Osteocyte (in vitro differentiated cells): ENCODE measurements around the gene BARX1. TPM values are rescaled to one million over a fixed set of nuclear protein-coding genes. Genes with fewer than 3 reads are reported as not detected.

Source experiments
- DNase-seq: peaks from one replicate; pipeline ENCODE4 v3.0.0; 2021; ENCODE audit warnings: mixed read lengths; ENCODE audit not compliant: unreplicated experiment; ENCODE audit errors: extremely low spot score
- H3K27ac Mint-ChIP-seq: one replicate; pipeline ENCODE4 v1.8.0; 2021; ENCODE audit warnings: mild to moderate bottlenecking, mixed read lengths; ENCODE audit not compliant: unreplicated experiment
- H3K27me3 Mint-ChIP-seq: one replicate; pipeline ENCODE4 v1.8.0; 2021; ENCODE audit warnings: mixed read lengths; ENCODE audit not compliant: unreplicated experiment
- H3K36me3 Mint-ChIP-seq: one replicate; pipeline ENCODE4 v1.8.0; 2021; ENCODE audit warnings: mixed read lengths; ENCODE audit not compliant: unreplicated experiment
- H3K4me1 Mint-ChIP-seq: one replicate; pipeline ENCODE4 v1.8.0; 2021; ENCODE audit warnings: mixed read lengths; ENCODE audit not compliant: unreplicated experiment
- H3K4me3 Mint-ChIP-seq: one replicate; pipeline ENCODE4 v1.8.0; 2021; ENCODE audit warnings: mild to moderate bottlenecking, moderate library complexity, mixed read lengths; ENCODE audit not compliant: unreplicated experiment
- H3K9me3 Mint-ChIP-seq: one replicate; pipeline ENCODE4 v1.8.0; 2021; ENCODE audit warnings: mixed read lengths; ENCODE audit not compliant: unreplicated experiment
- total RNA-seq: library from RNA; stranded (reverse); gene quantifications from 2 replicates; pipeline ENCODE4 v1.2.1, GENCODE V29; 2021
- TF ChIP-seq, protein P1 (sequence below): fragments of 200-600 bp; sonication (generic); IDR thresholded peaks from 2 replicates; pipeline ENCODE4 v1.5.0; 2021; ENCODE audit warnings: antibody characterized with exemption, mild to moderate bottlenecking, moderate library complexity

The BARX1 gene
- total RNA-seq, 1 donor from 2014 or later: 2.2 TPM

DNA sequence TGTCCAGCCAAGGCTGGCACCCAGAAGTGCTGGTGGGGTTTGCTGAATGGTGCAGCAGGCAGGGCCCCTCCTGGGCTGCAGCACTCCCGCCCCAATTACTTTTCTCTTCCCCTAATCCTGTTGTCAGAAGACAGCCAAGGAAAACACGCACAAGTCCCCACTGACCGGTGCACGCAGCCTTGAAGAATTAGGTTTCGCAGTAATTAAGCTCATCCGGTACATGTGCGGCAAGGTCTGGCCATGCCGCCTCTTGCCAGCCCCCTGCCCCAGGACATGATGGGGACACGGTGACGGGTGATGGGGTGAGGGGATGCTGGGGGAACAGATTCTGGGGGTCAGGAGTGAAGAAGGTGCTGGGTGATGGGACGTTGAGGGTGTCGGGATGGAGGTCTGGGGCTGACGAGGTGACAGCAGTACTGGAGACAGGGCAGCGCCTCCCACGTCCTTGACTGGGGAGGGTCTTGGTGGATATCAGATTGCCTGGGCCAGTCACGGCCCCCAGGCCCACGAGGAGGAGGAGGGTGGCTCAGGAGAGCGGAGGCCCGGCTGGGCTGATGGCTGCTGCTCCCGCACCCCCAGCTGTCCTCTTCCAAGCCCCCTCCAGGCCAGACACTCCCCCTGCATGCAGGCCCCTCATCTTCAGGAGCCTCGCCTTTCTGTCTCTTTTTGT, 34.9 kb downstream of the BARX1 start:
- Mint-ChIP-seq H3K9me3 (no peaks in the 10 kb centered on the region), H3K4me3 (no peak overlapping the region), H3K36me3 (no peaks in the 10 kb centered on the region), H3K27me3 (peaks cover 9% of the 10 kb centered on the region), H3K27ac (no peak overlapping the region), H3K4me1 (no peaks in the 10 kb centered on the region)
- DNase-seq: no peak
- TF ChIP-seq, protein P1, sequence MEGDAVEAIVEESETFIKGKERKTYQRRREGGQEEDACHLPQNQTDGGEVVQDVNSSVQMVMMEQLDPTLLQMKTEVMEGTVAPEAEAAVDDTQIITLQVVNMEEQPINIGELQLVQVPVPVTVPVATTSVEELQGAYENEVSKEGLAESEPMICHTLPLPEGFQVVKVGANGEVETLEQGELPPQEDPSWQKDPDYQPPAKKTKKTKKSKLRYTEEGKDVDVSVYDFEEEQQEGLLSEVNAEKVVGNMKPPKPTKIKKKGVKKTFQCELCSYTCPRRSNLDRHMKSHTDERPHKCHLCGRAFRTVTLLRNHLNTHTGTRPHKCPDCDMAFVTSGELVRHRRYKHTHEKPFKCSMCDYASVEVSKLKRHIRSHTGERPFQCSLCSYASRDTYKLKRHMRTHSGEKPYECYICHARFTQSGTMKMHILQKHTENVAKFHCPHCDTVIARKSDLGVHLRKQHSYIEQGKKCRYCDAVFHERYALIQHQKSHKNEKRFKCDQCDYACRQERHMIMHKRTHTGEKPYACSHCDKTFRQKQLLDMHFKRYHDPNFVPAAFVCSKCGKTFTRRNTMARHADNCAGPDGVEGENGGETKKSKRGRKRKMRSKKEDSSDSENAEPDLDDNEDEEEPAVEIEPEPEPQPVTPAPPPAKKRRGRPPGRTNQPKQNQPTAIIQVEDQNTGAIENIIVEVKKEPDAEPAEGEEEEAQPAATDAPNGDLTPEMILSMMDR: no peak

DNA sequence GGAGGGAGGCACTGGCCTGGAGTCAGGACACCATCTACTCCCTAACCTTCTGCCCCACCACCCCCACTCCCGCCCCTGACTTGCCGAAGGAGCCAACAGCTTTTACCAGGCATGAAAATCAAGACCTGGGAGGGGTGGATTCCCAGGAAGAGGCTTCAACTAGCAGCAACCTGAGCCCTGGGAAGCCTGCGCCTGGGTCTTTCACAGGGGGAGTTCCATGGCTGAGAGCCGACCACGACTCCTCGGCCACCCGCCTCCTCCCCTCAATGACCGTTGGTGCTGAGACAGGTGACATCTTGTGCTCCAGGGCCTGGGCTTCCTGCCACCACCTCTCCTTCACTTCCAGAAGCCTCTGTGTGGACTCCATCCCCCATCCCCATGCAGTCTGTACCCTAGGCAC, 37.1 kb downstream of the BARX1 start:
- no peak overlapping the region for H3K4me3 Mint-ChIP-seq
- no peak for DNase-seq
- no peaks in the 10 kb centered on the region for H3K36me3 Mint-ChIP-seq
- no peaks in the 10 kb centered on the region for H3K9me3 Mint-ChIP-seq
- TF ChIP-seq, protein P1: no peak
- H3K27me3 Mint-ChIP-seq: peaks cover 9% of the 10 kb centered on the region
- no peak overlapping the region for H3K27ac Mint-ChIP-seq
- no peaks in the 10 kb centered on the region for H3K4me1 Mint-ChIP-seq

DNA sequence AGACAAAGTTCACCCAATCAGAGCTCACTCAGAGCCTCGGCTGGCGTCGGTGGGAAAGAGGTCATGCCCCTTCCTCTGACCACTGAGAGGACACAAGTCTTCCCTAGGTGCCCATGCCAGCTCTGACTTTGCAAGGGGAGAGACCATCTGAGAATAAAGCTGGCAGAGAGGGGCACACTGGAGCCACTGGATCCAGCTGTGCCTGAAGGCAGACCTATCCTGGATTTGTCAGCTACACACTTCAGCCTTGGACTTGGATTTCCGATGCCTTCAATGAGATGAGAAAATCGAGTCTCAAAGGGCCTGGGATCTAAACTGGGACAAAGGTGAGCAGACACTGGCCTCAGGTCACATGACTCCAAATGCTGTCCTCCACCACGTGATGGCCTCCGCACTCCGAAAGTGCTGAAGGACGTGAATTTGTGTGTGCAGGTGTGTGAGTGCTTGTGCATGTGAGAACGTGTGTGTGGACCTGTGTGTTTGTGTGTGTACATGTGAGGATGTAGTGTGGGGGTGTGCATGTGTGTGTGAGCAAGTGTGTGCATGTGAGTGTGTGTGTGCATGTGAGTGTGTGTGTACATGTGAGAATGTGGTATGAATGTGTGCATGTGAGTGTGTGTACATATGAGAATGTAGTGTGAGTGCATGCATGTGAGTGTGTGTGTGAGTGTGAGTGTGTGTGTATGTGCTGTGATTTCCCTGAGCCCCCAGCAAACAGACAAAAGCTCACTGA, 37.9 kb downstream of the BARX1 start:
- no peaks in the 10 kb centered on the region for H3K36me3 Mint-ChIP-seq
- no peak overlapping the region for H3K4me3 Mint-ChIP-seq
- no peak overlapping the region for H3K27ac Mint-ChIP-seq
- DNase-seq: no peak
- TF ChIP-seq, protein P1: no peak
- H3K27me3 Mint-ChIP-seq: peaks cover 4% of the 10 kb centered on the region
- no peaks in the 10 kb centered on the region for H3K9me3 Mint-ChIP-seq
- H3K4me1 Mint-ChIP-seq: no peaks in the 10 kb centered on the region

DNA sequence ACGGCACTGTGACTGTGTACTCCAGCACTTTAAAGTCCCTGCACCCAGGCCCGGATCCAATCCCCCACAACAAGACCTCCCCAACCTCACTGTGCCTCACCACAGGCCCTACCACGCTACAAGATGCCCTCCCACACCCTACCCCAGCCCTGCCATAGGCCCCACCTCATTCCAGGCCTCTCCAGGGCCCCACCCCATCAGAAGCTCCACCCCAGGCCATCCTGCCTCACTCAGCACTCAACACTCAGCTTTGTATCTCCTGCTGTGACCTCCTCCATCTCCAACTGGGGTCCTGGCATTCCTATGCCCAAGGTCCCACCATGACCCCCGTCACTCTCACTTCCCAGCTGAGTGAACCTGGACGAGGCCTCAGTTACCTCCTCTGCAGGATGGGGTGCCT, 38.8 kb downstream of the BARX1 start:
- no peaks in the 10 kb centered on the region for H3K4me1 Mint-ChIP-seq
- no peaks in the 10 kb centered on the region for H3K36me3 Mint-ChIP-seq

More for the DNA sequence above, 38.8 kb downstream of the BARX1 start:
- Mint-ChIP-seq H3K27ac (no peak overlapping the region), H3K9me3 (no peaks in the 10 kb centered on the region), H3K27me3 (peaks cover 3% of the 10 kb centered on the region), H3K4me3 (no peak overlapping the region)
- no peak for DNase-seq
- TF ChIP-seq, protein P1: no peak
